SK-N-SH (cell line): ENCODE data around the gene DAZAP2. TPM values are rescaled to one million over a fixed set of nuclear protein-coding genes. Genes with fewer than 3 reads are reported as not detected.

ENCODE experiments used
- CTCF ChIA-PET: fragments of 300-600, 350-600 bp; formaldehyde crosslinking; extraction: SDS; loops from one replicate; lab custom pipeline; 2021; lab: Yijun Ruan, JAX
- POLR2A ChIA-PET: fragments of 350-600 bp; sonication (Branson Sonifier 250); formaldehyde crosslinking; extraction: SDS; loops from one replicate; lab custom pipeline; 2020; ENCODE audit warnings: antibody characterized with exemption, inconsistent platforms; lab: Yijun Ruan, JAX
- DNase-seq: peaks from one replicate; pipeline ENCODE4 v3.0.0; 2012
- H2AFZ ChIP-seq: fragments of 200-600 bp; sonication (generic); 2 replicates; pipeline ENCODE4 v1.8.1; 2016; ENCODE audit warnings: antibody characterized with exemption, mild to moderate bottlenecking, low read depth
- H3F3A ChIP-seq: fragments of 200-600 bp; sonication (generic); replicated peaks from 2 replicates; pipeline ENCODE3; 2016; ENCODE audit warnings: antibody characterized with exemption, mild to moderate bottlenecking; ENCODE audit not compliant: insufficient read depth
- H3K27ac ChIP-seq, 2 experiments: fragments of 200-500 bp in 1 of 2; fragments of 200-600 bp in 1 of 2; sonication (Bioruptor generic) in 1 of 2; sonication (generic), shearing (Covaris generic) in 1 of 2; 2 replicates each; pipeline versions ENCODE4 v1.5.1 to v1.6.1; 2014 to 2016; ENCODE audit warnings: low read depth in 2 of 2, inconsistent platforms in 1 of 2, low read length in 1 of 2, mild to moderate bottlenecking in 1 of 2, mixed read lengths in 1 of 2
- H3K27me3 ChIP-seq: fragments of 200-600 bp; sonication (generic), shearing (Covaris generic); 2 replicates; pipeline ENCODE4 v1.6.1; 2016; ENCODE audit warnings: mixed run types; ENCODE audit not compliant: insufficient read depth
- H3K36me3 ChIP-seq, 2 experiments: fragments of 200-500 bp in 1 of 2; fragments of 200-600 bp in 1 of 2; sonication (Bioruptor generic) in 1 of 2; sonication (generic) in 1 of 2; replicated peaks in 1 of 2; 2 replicates each; pipeline versions ENCODE3 to v1.5.1; 2014 to 2016; ENCODE audit warnings: low read length in 1 of 2, mild to moderate bottlenecking in 1 of 2; ENCODE audit not compliant: insufficient read depth in 2 of 2, control insufficient read depth in 1 of 2
- H3K4me1 ChIP-seq, 2 experiments: fragments of 200-500 bp in 1 of 2; fragments of 200-600 bp in 1 of 2; sonication (Bioruptor generic) in 1 of 2; sonication (generic), shearing (Covaris generic) in 1 of 2; 2 replicates each; pipeline versions ENCODE4 v1.5.1 to v1.6.1; 2014 to 2016; ENCODE audit warnings: low read depth in 1 of 2, low read length in 1 of 2, mixed run types in 1 of 2; ENCODE audit not compliant: insufficient read depth in 2 of 2, control insufficient read depth in 1 of 2
- H3K4me2 ChIP-seq: fragments of 200-600 bp; sonication (generic), shearing (Covaris generic); 2 replicates; pipeline ENCODE4 v1.6.1; 2017; ENCODE audit warnings: mixed run types
- H3K4me3 ChIP-seq, 2 experiments: fragments of 200-500 bp in 1 of 2; fragments of 200-600 bp in 1 of 2; sonication (Bioruptor generic) in 1 of 2; sonication (generic), shearing (Covaris generic) in 1 of 2; 2 replicates each; pipeline versions ENCODE4 v1.5.1 to v1.8.1; 2014 to 2016; ENCODE audit warnings: low read depth in 2 of 2, inconsistent platforms in 1 of 2, low read length in 1 of 2, mild to moderate bottlenecking in 1 of 2, mixed read lengths in 1 of 2, moderate library complexity in 1 of 2
- H3K79me2 ChIP-seq: fragments of 200-600 bp; sonication (generic); 2 replicates; pipeline ENCODE4 v1.8.1; 2017; ENCODE audit warnings: mild to moderate bottlenecking; ENCODE audit not compliant: insufficient read depth
- H3K9ac ChIP-seq: fragments of 200-600 bp; sonication (generic); 2 replicates; pipeline ENCODE4 v1.6.1; 2017; ENCODE audit warnings: mixed run types
- H3K9me2 ChIP-seq: fragments of 200-600 bp; sonication (generic); 2 replicates; pipeline ENCODE4 v1.6.1; 2017; ENCODE audit warnings: mixed run types
- H3K9me3 ChIP-seq: fragments of 200-600 bp; sonication (generic); 2 replicates; pipeline ENCODE4 v1.6.1; 2017; ENCODE audit warnings: mixed run types, mild to moderate bottlenecking, moderate library complexity
- H4K20me1 ChIP-seq: fragments of 200-600 bp; sonication (generic); 2 replicates; pipeline ENCODE4 v1.6.1; 2017; ENCODE audit warnings: mild to moderate bottlenecking, mixed run types; ENCODE audit not compliant: insufficient read depth
- ELF1 ChIP-seq: IDR thresholded peaks from 2 replicates; pipeline ENCODE4 v1.4.0; 2012
- EP300 ChIP-seq, 2 experiments: IDR thresholded peaks; 2 replicates each; pipeline versions ENCODE4 v1.4.0 to v1.6.1; 2012; ENCODE audit warnings: borderline replicate concordance in 1 of 2, low read depth in 1 of 2, low read length in 1 of 2
- FOXM1 ChIP-seq: IDR thresholded peaks from 2 replicates; pipeline ENCODE4 v1.4.0; 2012; ENCODE audit warnings: low read depth, mild to moderate bottlenecking
- JUND ChIP-seq: IDR thresholded peaks from 2 replicates; pipeline ENCODE4 v1.4.0; 2012
- MEF2A ChIP-seq: IDR thresholded peaks from 2 replicates; pipeline ENCODE4 v1.4.0; 2012; ENCODE audit warnings: low read depth, borderline replicate concordance
- RXRA ChIP-seq: IDR thresholded peaks from 2 replicates; pipeline ENCODE4 v1.4.0; 2012; ENCODE audit warnings: low read depth, mild to moderate bottlenecking, borderline replicate concordance
- SIN3A ChIP-seq: IDR thresholded peaks from 2 replicates; pipeline ENCODE4 v1.6.1; 2012; ENCODE audit warnings: low read depth, mild to moderate bottlenecking, low read length, moderate library complexity, borderline replicate concordance
- SMC3 ChIP-seq: IDR thresholded peaks from 2 replicates; pipeline ENCODE4 v1.6.1; 2012; ENCODE audit warnings: low read depth, low read length, improper control_type of control experiment
- TAF1 ChIP-seq: IDR thresholded peaks from 2 replicates; pipeline ENCODE4 v1.6.1; 2012; ENCODE audit warnings: low read depth, mild to moderate bottlenecking, low read length, moderate library complexity, borderline replicate concordance
- TCF12 ChIP-seq: IDR thresholded peaks from 2 replicates; pipeline ENCODE4 v1.4.0; 2012
- WGBS: methylation state at CpG from one replicate; pipeline ENCODE4 v1.1.6; 2017; ENCODE audit warnings: low lambda C conversion rate; 5-methylcytosine and 5-hydroxymethylcytosine counted together
- polyA plus RNA-seq, 3 experiments: library from polyadenylated mRNA; depleted of rRNA; stranded (reverse); fragments of >200 nt; gene quantifications; 2 replicates each; pipeline ENCODE4 v1.2.3, GENCODE V29; 2012
- TF ChIP-seq, protein P1 (sequence below): fragments of 200-600 bp; sonication (generic); IDR thresholded peaks from 2 replicates; pipeline ENCODE4 v1.6.1; 2017; ENCODE audit warnings: antibody characterized with exemption, mild to moderate bottlenecking, moderate library complexity
- TF ChIP-seq, protein P2 (sequence below): IDR thresholded peaks from 2 replicates; pipeline ENCODE4 v1.4.0; 2012; ENCODE audit warnings: low read depth
- TF ChIP-seq, protein P3 (sequence below): fragments of 150-350 bp; IDR thresholded peaks from 2 replicates; pipeline ENCODE4 v1.6.1; 2017; ENCODE audit warnings: antibody characterized with exemption, low read length, low read depth, borderline replicate concordance

DAZAP2 gene
- polyA plus RNA-seq, 1 of the 3 experiments (the other 2 are of a cell fraction): 274 TPM

DNA sequence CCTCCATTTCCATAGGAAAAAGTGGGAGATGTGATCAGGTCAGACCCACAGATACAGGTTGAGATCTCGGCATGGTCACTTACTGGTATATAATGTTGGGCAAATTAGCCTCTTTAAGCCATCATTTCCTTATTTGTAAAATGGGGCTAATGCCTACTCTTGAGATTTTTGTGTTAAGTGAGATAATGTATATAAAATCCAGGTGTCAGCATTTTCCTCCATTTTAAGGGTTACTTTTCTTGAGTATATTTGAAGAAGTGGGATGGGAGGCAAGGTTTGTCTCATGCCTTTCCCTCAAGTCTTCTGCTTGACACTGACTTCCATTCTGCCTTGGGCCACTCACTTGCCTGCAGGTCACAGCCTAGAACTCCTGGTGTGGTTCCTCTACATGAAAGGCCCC, 10.7 kb upstream of the DAZAP2 start:
- TF ChIP-seq SMC3 (no peak), EP300 (IDR thresholded peaks at IDR 0.05; ENCODE audit: borderline replicate concordance in 1 of 2, low read depth in 1 of 2, low read length in 1 of 2) (no peak), JUND (no peak), MEF2A (no peak), TAF1 (no peak), RXRA (no peak), FOXM1 (no peak), ELF1 (no peak)
- TF ChIP-seq, protein P1, sequence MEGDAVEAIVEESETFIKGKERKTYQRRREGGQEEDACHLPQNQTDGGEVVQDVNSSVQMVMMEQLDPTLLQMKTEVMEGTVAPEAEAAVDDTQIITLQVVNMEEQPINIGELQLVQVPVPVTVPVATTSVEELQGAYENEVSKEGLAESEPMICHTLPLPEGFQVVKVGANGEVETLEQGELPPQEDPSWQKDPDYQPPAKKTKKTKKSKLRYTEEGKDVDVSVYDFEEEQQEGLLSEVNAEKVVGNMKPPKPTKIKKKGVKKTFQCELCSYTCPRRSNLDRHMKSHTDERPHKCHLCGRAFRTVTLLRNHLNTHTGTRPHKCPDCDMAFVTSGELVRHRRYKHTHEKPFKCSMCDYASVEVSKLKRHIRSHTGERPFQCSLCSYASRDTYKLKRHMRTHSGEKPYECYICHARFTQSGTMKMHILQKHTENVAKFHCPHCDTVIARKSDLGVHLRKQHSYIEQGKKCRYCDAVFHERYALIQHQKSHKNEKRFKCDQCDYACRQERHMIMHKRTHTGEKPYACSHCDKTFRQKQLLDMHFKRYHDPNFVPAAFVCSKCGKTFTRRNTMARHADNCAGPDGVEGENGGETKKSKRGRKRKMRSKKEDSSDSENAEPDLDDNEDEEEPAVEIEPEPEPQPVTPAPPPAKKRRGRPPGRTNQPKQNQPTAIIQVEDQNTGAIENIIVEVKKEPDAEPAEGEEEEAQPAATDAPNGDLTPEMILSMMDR: no peak
- TF ChIP-seq, protein P2, sequence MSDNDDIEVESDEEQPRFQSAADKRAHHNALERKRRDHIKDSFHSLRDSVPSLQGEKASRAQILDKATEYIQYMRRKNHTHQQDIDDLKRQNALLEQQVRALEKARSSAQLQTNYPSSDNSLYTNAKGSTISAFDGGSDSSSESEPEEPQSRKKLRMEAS: no peak
- TF ChIP-seq, all 33 proteins: peak for 0
- Histone ChIP-seq H3K79me2 (no peaks in the 10 kb centered on the region), H3K4me1 (no peaks in the 10 kb centered on the region), H3K9me2 (no peaks in the 10 kb centered on the region), H3K9ac (no peak overlapping the region), H3K4me3 (no peak overlapping the region), H3K36me3 (no peaks in the 10 kb centered on the region), H3K9me3 (no peaks in the 10 kb centered on the region), H3K27ac (no peak overlapping the region), H3K27me3 (no peaks in the 10 kb centered on the region), H3K4me2 (no peak overlapping the region), H2AFZ (no peak overlapping the region), H4K20me1 (no peaks in the 10 kb centered on the region), H3F3A (no peaks in the 10 kb centered on the region)
- ChIA-PET CTCF (interaction anchor here (1.6 kb wide), 1 partner anchor 10 kb away, joined by 8 read pairs; the partner anchor contains the start of gene POU6F1), POLR2A (no interaction called here)
- no peak for DNase-seq
- 95% methylated on average over 1 of the region's 1 CpG for WGBS

- CTCF ChIA-PET: no interaction called here
- POLR2A ChIA-PET: no interaction called here
- no peak for TF ChIP-seq EP300 (IDR thresholded peaks at IDR 0.05; ENCODE audit: borderline replicate concordance in 1 of 2, low read depth in 1 of 2, low read length in 1 of 2)
- TF ChIP-seq TCF12: no peak
- TF ChIP-seq, protein P3, sequence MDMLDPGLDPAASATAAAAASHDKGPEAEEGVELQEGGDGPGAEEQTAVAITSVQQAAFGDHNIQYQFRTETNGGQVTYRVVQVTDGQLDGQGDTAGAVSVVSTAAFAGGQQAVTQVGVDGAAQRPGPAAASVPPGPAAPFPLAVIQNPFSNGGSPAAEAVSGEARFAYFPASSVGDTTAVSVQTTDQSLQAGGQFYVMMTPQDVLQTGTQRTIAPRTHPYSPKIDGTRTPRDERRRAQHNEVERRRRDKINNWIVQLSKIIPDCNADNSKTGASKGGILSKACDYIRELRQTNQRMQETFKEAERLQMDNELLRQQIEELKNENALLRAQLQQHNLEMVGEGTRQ: no peak
- TF ChIP-seq SIN3A: no peak
- TF ChIP-seq TAF1: no peak
Observed at GRCh38 chr12:51229116-51229809, 9.4 kb upstream of the DAZAP2 start.

More at GRCh38 chr12:51229116-51229809, 9.4 kb upstream of the DAZAP2 start:
- Histone ChIP-seq H3K27me3 (no peaks in the 10 kb centered on the region), H3K4me3 (no peak overlapping the region), H3K36me3 (no peaks in the 10 kb centered on the region), H3K79me2 (no peaks in the 10 kb centered on the region), H3K9ac (no peak overlapping the region), H3F3A (no peaks in the 10 kb centered on the region), H3K9me3 (no peaks in the 10 kb centered on the region), H3K4me1 (no peaks in the 10 kb centered on the region), H4K20me1 (no peaks in the 10 kb centered on the region), H3K27ac (no peak overlapping the region), H2AFZ (no peak overlapping the region), H3K4me2 (no peak overlapping the region), H3K9me2 (no peaks in the 10 kb centered on the region)
- no peak for DNase-seq
- WGBS: 86% methylated on average over 7 of the region's 7 CpGs
